ENCODE results near the gene CEP95. TPM values are rescaled to one million over a fixed set of nuclear protein-coding genes. Genes with fewer than 3 reads are reported as not detected.
"Not testable (repeated sequence)": the region's sequence is repeated elsewhere in the genome, so short reads cannot be mapped to it uniquely, and the experiment has no call there.

CEP95 gene
- total RNA-seq = 72.0 TPM

- intact Hi-C loops (cut with DNase I) = no loop called here
- ATAC-seq (peak; percentile 93), DNase-seq (ENCODE audit: low spot score) (peak; percentile 98)
These were observed at the start of gene CEP95 for GRCh38 chr17:64506576-64507412. TSS of gene CEP95 (plus strand) at chr17:64506977. CDS start at chr17:64507098, 121 bp downstream.

GRCh38 chr17:64457156-64457555 is 49.6 kb upstream of the CEP95 start:
- ATAC-seq (peak; percentile 44), DNase-seq (ENCODE audit: low spot score) (peak; percentile 61)
- intact Hi-C loops (cut with DNase I) = no loop called here

DNA sequence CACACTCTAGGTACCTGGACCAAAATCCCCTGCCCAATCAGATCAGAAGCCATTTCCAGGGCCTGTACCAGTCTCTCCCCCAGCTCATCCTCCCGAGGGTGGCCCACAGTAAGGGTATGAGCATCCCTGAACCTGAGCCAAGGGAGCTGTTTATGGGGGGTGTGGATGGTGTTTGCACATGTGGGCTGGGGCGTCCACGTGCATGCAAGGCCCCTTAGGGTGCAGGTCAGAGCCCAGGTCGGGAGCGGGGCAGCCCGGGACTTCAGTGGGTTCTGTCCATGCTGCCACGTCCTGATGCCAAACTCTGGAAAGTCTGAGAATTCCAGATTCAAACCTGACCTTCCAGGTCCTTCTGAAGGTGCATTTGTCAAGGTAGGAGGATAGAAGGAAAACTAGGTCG is 48.0 kb upstream of the CEP95 start:
- DNase-seq (ENCODE audit: low spot score) (no peak), ATAC-seq (no peak)
- intact Hi-C loops (cut with DNase I) = no loop called here

DNA sequence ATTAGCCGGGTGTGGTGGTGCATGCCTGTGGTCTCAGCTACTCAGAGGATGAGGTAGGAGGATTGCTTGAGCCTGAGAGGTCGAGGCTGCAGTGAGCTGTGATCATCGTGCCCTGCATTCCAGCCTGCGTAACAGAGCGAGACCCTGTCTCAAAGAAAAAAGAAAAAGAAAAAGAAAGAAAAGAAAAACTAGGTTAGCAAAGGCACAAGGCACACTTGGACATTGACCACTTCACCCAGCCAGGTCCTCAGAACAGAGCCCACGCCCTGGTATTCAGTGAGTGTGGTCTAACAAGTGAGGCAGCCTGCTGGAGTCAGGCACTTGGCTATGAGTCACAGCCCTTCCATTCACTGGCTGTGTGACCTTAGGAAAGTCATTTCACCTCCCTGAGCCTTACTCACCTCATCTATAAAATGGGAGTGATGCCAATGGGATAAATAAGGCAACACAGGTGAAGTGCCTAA is 47.5 kb upstream of the CEP95 start:
- intact Hi-C loops (cut with DNase I) = no loop called here
- DNase-seq (ENCODE audit: low spot score) (no peak), ATAC-seq (no peak)

DNA sequence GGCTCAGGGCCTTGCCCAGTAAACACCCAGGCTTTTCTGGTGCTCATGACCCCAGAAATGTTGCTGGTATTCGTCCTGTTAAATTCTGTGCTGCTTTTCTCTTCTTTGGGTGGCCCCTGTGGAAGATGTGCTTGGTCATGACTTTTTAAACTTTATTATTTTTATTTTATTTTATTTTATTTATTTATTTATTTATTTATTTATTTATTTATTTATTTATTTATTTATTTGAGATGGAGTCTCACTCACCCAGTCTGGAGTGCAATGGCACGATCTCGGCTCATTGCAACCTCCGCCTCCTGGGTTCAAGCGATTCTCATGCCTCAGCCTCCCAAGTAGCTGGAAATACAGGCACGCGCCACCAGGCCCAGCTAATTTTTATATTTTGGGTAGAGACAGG is 47.0 kb upstream of the CEP95 start:
- intact Hi-C loops (cut with DNase I); DNase-seq (ENCODE audit: low spot score); ATAC-seq: not testable (repeated sequence)

DNA sequence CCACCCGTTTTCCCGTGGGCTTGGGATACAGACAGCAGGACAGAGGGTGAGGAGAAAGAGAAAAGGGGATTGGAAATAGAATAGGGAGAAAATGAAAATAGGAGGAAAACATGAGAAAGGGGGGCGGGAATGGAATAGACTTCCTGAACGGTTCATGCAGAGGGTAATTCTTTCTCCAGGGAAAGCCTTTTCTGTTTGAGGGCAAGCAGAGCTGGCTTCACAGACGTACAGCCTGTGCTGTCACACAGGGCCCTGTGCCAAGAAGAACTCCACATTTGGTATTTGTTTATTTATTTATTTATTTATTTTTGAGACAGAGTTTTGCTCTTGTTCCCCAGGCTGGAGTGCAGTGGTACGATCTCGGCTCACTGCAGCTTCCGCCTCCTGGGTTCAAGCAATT is 45.8 kb upstream of the CEP95 start:
- DNase-seq (ENCODE audit: low spot score) (no peak), ATAC-seq (peak; percentile 63)
- intact Hi-C loops (cut with DNase I) = no loop called here

DNA sequence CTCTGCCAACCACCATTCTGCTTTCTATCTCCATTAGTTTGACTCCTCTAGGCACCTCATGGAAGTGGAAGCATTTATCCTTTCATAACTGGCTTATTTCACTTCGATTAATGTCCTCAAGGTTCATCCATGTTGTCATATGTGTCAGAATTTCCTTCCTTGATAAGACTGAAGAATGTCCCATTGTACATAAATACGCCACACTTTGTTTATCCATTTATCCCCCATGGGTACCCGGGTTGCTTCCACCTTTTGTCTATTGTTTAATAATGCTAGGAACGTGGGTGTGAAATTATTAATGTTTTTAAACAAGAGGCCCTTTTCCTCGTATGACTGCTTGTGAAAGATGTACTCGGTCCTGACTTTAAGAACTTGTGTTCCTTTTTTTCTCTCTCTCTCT is 45.0 kb upstream of the CEP95 start:
- no peak for DNase-seq (ENCODE audit: low spot score)
- ATAC-seq = no peak
- intact Hi-C loops (cut with DNase I) = no loop called here

GRCh38 chr17:64466019-64466735 is 40.6 kb upstream of the CEP95 start:
- intact Hi-C loops (cut with DNase I) = no loop called here
- DNase-seq (ENCODE audit: low spot score) = no peak
- ATAC-seq = no peak

DNA sequence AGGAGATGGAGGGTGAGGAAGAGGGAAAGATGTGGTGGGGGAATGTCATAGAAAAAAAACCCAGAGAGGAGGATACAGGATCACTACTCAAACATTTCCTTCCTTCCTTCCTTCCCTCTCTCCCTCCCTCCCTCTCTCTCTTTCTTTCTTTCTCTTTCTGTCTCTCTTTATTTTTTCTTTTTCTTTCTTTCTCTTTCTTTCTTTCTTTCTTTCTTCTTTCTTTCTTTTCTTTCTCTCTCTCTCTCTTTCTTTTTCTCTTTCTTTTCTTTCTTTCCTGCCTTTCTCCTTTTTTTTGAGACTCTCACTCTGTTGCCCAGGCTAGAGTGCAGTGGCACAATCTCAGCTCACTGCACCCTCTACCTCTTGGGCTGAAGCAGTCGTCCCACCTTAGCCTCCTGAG is 39.9 kb upstream of the CEP95 start:
- intact Hi-C loops (cut with DNase I); DNase-seq (ENCODE audit: low spot score): not testable (repeated sequence)

GRCh38 chr17:64470625-64471024 is 36.2 kb upstream of the CEP95 start:
- intact Hi-C loops (cut with DNase I) = no loop called here
- ATAC-seq = no peak

More for the DNA sequence above, 39.9 kb upstream of the CEP95 start:
- ATAC-seq = not testable (repeated sequence)

GRCh38 chr17:64471440-64471839 is 35.3 kb upstream of the CEP95 start:
- intact Hi-C loops (cut with DNase I) = no loop called here
- ATAC-seq (no peak), DNase-seq (ENCODE audit: low spot score) (no peak)

More at GRCh38 chr17:64470625-64471024, 36.2 kb upstream of the CEP95 start:
- no peak for DNase-seq (ENCODE audit: low spot score)

- intact Hi-C loops (cut with DNase I) = no loop called here
- ATAC-seq = no peak
- DNase-seq (ENCODE audit: low spot score) = no peak
These were observed 34.2 kb upstream of the CEP95 start for GRCh38 chr17:64472564-64472963.

GRCh38 chr17:64477849-64478248 is 28.9 kb upstream of the CEP95 start:
- no peak for DNase-seq (ENCODE audit: low spot score)
- ATAC-seq = no peak
- intact Hi-C loops (cut with DNase I) = no loop called here

GRCh38 chr17:64480951-64481350 is 25.8 kb upstream of the CEP95 start:
- ATAC-seq (no peak), DNase-seq (ENCODE audit: low spot score) (no peak)
- intact Hi-C loops (cut with DNase I) = no loop called here

- DNase-seq (ENCODE audit: low spot score) = no peak
- no peak for ATAC-seq
- intact Hi-C loops (cut with DNase I) = no loop called here
These were observed 22.4 kb upstream of the CEP95 start for GRCh38 chr17:64484380-64484779.

DNA sequence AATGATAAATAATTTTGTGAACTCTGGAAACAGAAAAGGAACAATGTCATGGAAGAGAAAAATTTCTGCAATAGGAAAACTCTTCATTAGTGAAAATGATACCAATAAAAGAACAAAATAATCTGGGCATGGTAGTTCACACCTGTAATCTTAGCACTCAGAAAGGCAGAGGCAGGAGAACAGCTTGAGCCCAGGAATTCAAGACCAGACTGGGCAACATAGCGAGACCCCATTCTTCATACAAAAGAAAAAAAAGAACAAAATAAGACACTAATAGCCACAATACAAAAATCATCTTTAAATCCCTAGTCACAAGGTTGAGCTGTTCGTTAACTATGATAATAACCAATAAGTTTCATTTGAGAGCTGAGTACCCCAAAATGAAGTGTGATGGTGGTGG is 18.5 kb upstream of the CEP95 start:
- ATAC-seq (no peak), DNase-seq (ENCODE audit: low spot score) (no peak)
- intact Hi-C loops (cut with DNase I) = no loop called here

GRCh38 chr17:64491034-64491860 is 15.5 kb upstream of the CEP95 start:
- ATAC-seq (no peak), DNase-seq (ENCODE audit: low spot score) (no peak)
- intact Hi-C loops (cut with DNase I) = no loop called here

- DNase-seq (ENCODE audit: low spot score) (no peak), ATAC-seq (no peak)
- intact Hi-C loops (cut with DNase I) = no loop called here
These were observed 14.8 kb upstream of the CEP95 start for GRCh38 chr17:64491994-64492393.

GRCh38 chr17:64492481-64493109 is 14.2 kb upstream of the CEP95 start:
- intact Hi-C loops (cut with DNase I) = no loop called here
- no peak for ATAC-seq
- DNase-seq (ENCODE audit: low spot score) = no peak

Measured in sciatic nerve (tissue), 2 donors.